AG08396 (cell line): ENCODE measurements around the gene AZIN2.
A peak's percentile ranks its signal among the peaks of the same experiment; 100 is the strongest.
"Not testable (repeated sequence)": the region's sequence is repeated elsewhere in the genome, so short reads cannot be mapped to it uniquely, and the experiment has no call there.

Experiments
- DNase-seq: peaks from one replicate; pipeline ENCODE4 v3.0.0; 2012; ENCODE audit warnings: low spot score, mixed read lengths

AZIN2 gene

DNA sequence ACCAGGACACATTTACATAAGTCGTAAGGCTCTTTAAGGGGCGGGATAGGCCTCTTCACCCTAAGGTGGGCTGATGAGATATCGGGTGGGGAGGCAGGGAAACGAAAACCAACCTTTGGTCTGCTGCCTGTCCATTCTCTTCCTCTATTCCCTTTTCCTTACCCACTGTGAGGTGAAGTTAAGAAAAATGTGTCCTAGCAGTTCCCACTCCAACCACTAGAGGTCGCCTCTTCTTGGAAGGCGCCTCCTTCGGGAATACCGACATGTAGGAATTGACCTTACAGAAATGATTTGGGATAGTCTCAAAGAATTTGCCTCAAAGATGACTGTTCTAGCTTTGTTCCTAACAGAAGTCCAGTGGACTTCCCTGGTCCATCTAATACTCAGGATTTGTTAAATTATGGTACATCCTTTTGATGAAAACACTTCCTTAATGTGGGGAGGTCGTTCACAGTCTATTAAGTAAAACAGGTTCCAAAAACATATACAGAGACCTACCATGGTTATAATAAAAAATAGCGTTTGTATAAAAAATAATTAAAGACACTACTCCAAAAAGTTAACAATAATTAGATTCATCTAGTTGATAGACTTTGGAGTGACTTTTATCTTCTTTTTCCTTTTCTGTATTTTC, 14.1 kb downstream of the AZIN2 start:
- peak; percentile 63 for DNase-seq

DNA sequence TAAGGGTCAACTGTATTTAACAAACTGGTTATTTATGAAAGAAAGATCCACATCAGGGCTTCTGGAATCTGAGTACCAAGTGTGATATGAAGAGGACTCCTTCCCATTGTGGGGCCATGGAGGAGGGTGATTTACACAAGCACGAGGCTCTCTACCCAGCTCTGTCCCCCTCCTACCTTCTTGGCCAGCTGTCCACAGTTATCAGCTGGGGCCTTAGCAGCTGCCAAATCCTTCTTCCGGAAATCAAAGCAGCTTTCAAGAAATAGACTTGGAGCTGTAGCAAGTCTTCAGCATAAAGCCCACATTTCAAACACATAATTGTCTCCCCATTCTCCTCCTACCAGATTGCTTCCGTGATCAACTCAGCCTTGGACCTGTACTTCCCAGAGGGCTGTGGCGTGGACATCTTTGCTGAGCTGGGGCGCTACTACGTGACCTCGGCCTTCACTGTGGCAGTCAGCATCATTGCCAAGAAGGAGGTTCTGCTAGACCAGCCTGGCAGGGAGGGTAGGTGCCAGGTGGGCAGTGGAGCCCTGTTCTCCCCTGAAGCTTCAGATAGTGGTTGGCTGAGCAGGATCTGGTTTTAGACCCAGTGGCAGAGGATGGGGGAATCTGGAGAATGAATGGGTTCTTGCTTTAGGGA, 15.5 kb downstream of the AZIN2 start:
- no peak for DNase-seq

GRCh38 chr1:33097137-33097611, 16.2 kb downstream of the AZIN2 start:
- DNase-seq: no peak

GRCh38 chr1:33097762-33098161, 16.8 kb downstream of the AZIN2 start:
- no peak for DNase-seq

DNA sequence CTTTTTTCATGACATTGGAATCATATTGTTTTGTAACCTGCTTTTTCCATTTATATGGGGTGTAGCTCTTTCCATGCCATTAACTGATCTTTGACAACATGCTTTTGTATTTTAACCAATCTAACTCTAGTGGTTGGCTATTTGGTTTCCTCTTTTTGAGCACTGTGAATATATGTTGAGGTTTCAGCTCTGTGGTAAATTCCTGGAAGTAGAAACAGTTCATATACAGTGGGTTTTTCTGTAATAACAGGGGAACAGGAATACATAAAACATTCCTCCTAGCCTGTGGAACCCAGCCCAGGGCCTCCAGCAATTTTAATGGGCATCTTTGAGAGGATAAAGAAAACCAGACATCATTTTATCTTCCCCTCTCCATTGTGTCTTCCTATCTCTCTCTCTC, 17.4 kb downstream of the AZIN2 start:
- no peak for DNase-seq

- peak; percentile 93 for DNase-seq
Observed at GRCh38 chr1:33099290-33100118, 18.6 kb downstream of the AZIN2 start.

DNA sequence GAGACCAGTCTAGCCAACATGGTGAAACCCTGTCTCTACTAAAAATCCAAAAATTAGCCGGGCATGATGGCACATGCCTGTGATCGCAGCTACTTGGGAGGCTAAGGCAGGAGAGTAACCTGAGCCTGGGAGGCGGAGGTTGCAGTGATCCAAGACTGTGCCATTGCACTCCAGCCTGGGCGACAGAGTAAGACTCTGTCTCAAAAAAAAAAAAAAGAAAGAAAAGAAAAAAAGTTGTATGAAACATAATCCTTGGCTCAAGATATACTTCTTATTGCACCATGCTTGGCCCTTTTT, 19.1 kb downstream of the AZIN2 start:
- DNase-seq: not testable (repeated sequence)

GRCh38 chr1:33110477-33110876, 29.5 kb downstream of the AZIN2 start:
- no peak for DNase-seq

- DNase-seq: no peak
Observed at GRCh38 chr1:33111965-33112364, 31.0 kb downstream of the AZIN2 start.

DNA sequence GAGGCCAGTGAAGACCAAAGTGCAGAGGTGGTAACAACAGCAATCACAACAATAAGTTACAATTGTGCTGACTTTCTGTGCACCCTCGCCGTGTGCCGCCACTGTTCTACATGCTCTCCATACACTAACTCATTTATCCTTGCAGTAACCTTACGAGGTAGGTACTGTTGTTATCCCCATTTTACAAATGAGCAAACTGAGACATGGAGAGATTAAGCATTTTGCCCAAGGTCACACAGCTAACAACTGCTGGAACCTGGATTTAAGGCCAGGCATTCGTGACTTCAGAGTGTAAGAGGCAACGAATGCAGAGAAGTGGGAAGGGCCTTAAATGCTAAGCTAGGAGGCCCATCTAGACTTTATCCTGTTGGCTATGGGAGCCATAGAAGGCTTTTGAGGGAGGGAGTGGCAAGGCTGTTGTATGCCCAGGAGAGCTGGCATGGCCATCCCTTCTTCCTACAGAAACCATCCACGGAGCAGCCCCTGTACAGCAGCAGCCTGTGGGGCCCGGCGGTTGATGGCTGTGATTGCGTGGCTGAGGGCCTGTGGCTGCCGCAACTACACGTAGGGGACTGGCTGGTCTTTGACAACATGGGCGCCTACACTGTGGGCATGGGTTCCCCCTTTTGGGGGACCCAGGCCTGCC, 36.6 kb downstream of the AZIN2 start:
- DNase-seq: no peak

DNA sequence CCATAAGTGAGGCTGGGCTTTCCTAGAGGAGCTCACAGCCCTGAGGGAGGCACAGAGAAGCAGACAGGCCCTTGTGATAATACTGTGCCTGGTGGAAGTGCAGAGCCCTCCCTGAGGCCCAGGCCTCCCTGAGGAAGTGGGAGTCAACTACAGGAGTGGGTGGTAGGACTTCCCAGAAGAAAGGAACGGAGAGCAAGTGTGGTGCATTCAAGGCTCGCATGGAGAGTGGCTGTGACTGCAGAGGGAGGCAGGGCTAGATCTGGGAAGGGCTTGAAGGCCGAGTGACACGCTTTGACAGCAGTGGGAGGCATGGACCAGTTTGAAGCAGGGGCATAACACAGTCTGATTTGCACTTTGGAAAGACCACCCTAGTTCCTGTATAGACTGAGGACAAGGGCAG, 37.3 kb downstream of the AZIN2 start:
- no peak for DNase-seq

DNA sequence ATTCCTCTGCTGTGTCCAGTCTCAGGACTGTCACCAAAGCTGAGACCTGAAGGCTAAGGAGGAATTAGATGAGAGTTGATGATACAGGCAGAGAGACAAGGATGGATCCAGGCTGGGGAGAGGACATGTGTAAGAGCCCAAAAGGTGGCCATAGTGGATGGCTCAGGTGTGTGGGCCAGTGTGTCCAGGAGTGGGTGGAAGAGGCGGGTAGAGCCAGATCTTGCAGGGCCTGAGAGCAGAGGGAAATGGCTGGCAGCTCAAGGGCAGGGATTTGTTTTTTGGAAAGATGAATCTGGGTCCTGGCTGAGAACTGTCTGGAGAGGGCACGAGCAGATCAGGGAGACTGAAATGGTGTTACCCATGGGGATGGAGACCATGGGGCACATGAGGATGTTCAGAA, 38.1 kb downstream of the AZIN2 start:
- DNase-seq: no peak

DNA sequence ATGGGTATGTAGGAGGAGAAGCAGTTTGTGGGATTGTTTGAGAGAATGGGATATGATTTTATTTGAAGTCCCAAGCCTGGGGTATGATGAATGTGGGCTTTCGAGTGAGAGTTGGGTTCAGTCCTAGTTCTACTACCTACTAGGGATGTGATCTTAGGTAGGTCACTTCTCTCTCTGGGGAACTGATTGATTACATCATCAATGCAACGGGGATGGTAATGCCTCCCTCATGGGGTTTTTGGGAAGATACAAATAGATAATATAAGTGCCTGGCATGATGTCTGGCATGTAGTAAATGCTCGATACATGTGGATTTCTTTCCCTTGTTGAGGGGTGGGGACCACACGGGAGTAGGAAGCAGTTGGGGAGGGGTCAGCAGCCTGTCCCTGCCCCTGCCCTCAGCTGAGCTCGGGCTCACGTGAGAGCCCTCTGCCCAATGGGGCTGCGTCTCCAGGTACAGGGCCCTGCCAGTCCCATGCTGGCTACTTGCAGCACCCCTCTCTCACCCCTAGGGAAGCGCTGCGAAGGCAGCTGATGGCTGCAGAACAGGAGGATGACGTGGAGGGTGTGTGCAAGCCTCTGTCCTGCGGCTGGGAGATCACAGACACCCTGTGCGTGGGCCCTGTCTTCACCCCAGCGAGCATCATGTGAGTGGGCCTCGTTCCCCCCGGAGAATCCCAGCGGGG, 38.7 kb downstream of the AZIN2 start:
- no peak for DNase-seq

- DNase-seq: no peak
Observed at GRCh38 chr1:33120436-33121231, 39.7 kb downstream of the AZIN2 start.

DNA sequence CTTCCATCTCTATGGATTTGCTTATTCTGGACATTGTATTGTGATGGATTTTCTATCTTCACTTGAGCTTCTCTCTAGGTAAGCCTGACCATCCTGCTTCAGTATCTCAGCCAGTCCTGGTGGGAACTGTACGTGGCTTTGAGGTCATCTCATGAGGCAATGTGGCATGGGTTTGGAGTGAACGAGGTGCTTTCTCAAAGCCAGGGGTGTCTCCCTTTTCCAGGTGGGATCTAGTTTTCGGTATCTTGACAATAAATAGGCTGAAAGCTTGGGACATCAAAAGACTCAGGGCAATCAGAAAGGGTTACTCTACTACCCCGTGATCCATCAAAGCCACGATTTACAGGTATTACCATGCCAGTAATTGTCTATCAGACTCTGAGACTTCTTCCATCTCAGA, 40.8 kb downstream of the AZIN2 start:
- DNase-seq: no peak

GRCh38 chr1:33122483-33123178, 41.7 kb downstream of the AZIN2 start:
- no peak for DNase-seq

- no peak for DNase-seq
Observed at GRCh38 chr1:33123266-33123665, 42.3 kb downstream of the AZIN2 start.

- DNase-seq: not testable (repeated sequence)
Observed at GRCh38 chr1:33124647-33125046, 43.7 kb downstream of the AZIN2 start.

DNA sequence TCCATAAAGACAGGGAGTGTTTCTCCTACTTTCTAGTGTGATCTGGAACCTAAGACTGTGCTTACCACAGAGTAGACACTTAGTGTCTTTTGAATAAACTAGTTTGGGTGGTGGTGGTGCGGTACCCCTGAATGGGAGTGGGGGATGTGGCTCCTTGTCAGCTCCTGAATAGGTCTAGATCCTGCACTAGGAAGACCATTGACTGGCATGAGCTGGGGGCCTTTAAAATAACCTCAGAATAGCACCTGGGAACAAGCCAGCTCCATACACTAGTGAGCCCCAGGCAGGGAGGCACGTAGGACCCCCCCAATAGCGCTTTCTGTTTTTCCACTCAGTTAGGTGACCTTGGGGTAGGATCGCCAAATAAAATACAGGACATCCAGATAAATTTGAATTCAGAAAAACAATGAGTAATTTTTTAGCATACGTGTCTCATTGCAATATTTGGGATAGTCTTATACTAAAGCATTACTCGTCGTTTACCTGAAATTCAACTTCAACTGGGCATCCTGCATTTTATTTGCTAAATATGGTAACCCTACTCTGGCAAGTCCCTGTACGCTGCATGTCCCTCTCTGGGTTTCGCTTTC, 45.6 kb downstream of the AZIN2 start:
- DNase-seq: no peak
